Measurements from ENCODE around the gene MGAT5. TPM values are rescaled to one million over a fixed set of nuclear protein-coding genes. Genes with fewer than 3 reads are reported as not detected.

The MGAT5 gene, protein sequence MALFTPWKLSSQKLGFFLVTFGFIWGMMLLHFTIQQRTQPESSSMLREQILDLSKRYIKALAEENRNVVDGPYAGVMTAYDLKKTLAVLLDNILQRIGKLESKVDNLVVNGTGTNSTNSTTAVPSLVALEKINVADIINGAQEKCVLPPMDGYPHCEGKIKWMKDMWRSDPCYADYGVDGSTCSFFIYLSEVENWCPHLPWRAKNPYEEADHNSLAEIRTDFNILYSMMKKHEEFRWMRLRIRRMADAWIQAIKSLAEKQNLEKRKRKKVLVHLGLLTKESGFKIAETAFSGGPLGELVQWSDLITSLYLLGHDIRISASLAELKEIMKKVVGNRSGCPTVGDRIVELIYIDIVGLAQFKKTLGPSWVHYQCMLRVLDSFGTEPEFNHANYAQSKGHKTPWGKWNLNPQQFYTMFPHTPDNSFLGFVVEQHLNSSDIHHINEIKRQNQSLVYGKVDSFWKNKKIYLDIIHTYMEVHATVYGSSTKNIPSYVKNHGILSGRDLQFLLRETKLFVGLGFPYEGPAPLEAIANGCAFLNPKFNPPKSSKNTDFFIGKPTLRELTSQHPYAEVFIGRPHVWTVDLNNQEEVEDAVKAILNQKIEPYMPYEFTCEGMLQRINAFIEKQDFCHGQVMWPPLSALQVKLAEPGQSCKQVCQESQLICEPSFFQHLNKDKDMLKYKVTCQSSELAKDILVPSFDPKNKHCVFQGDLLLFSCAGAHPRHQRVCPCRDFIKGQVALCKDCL
- 51.8 and 63.3 TPM in 2 replicates for total RNA-seq

DNA sequence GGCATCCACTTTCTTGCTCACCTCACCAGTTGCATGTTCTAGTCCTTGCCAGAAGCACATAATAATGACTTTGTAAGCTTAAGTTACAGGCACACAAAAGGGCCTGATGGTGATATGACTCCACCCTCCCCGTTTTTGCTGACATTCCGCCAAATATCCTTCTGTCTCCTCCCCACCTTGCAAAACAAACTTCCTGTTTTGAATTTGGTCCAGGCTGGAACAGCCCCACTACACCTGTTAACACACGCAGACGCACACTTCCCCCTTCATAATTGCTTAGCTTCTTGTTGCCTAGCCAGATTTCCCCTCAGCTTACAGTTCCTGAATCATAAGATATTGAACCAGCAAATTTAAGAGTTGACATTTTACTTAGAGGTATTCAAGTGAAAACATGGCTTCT lies at the start of gene MGAT5:
TSS of gene MGAT5 (plus strand) at position 269 of the 400 bp plus-strand sequence. CDS start 332 bp downstream, outside the sequence.

